Stomach (tissue), 9 donors: ENCODE results near the gene CDC27. TPM values are rescaled to one million over a fixed set of nuclear protein-coding genes. Genes with fewer than 3 reads are reported as not detected.
A peak's percentile ranks its signal among the peaks of the same experiment; 100 is the strongest.
"Not testable (repeated sequence)": the region's sequence is repeated elsewhere in the genome, so short reads cannot be mapped to it uniquely, and the experiment has no call there.

Experiments used
- DNase-seq, 2 donors: peaks; one replicate each; pipeline versions ENCODE4 v3.0.0 to v3.0.0-alpha.2; 2013 to 2019
- H3K27ac ChIP-seq, 5 donors: fragments of 200-600 bp in 4 of 5; sonication (generic) in 4 of 5; one replicate each; pipeline ENCODE4 v1.5.1; 2013 to 2019; ENCODE audit warnings: mild to moderate bottlenecking in 1 of 5, moderate library complexity in 1 of 5
- H3K27me3 ChIP-seq, 3 donors: fragments of 200-600 bp; sonication (generic); one replicate each; pipeline ENCODE4 v1.5.1; 2017 to 2019; ENCODE audit warnings: mixed run types in 1 of 3
- H3K36me3 ChIP-seq, 4 donors: fragments of 200-600 bp; sonication (generic); 1 replicate in 3 of 4; 2 replicates in 1 of 4; pipeline ENCODE4 v1.5.1; 2016 to 2019
- H3K4me1 ChIP-seq, 4 donors: fragments of 200-600 bp; sonication (generic); one replicate each; pipeline ENCODE4 v1.5.1; 2016 to 2019
- H3K4me3 ChIP-seq, 4 donors: fragments of 200-600 bp; sonication (generic) in 3 of 4; one replicate each; pipeline ENCODE4 v1.5.1; 2016 to 2019; ENCODE audit warnings: mild to moderate bottlenecking in 1 of 4
- H3K9me3 ChIP-seq, 4 donors: fragments of 200-600 bp; sonication (generic); one replicate each; pipeline ENCODE4 v1.5.1; 2016 to 2019
- EP300 ChIP-seq: sonication (generic); formaldehyde crosslinking; IDR thresholded peaks from one replicate; pipeline ENCODE4 v1.6.1; 2017; ENCODE audit warnings: antibody characterized with exemption
- POLR2A ChIP-seq, 4 donors: fragments of 450-650 bp; IDR thresholded peaks; one replicate each; pipeline ENCODE4 v1.6.1; 2016; ENCODE audit warnings: antibody characterized with exemption in 4 of 4, control low read depth in 2 of 4, mild to moderate bottlenecking in 1 of 4, moderate library complexity in 1 of 4
- POLR2AphosphoS5 ChIP-seq, 3 donors: sonication (generic); formaldehyde crosslinking; IDR thresholded peaks; one replicate each; pipeline ENCODE4 v1.6.1; 2016; ENCODE audit warnings: antibody characterized with exemption in 3 of 3
- WGBS, 5 donors: extraction: QIAGEN DNeasy Blood & Tissue Kit in 3 of 5; methylation state at CpG; one replicate each; pipeline versions ENCODE4 v1.1.5 to v1.1.7; 2013 to 2018; 5-methylcytosine and 5-hydroxymethylcytosine counted together
- intact Hi-C: fragments of 100-400 bp; cut with DNase I; formaldehyde crosslinking; loops from one replicate; pipeline ENCODE4 v1.15.1; 2023; ENCODE audit warnings: low total_unique reads
- polyA plus RNA-seq, 3 donors: library from polyadenylated mRNA; stranded (reverse); fragments of 200-250 nt; gene quantifications; one replicate each; pipeline ENCODE4 v1.2.3, GENCODE V29; 2013
- total RNA-seq, 5 donors: library from RNA; depleted of rRNA; stranded (reverse); fragments of >200 nt; gene quantifications; one replicate each; pipeline versions ENCODE4 v1.1.0 to v1.2.3, GENCODE V29; 2014 to 2016
- TF ChIP-seq, protein P1 (sequence below), 7 experiments: fragments of 450-650 bp in 4 of 7; fragments of 200-600 bp in 3 of 7; sonication (generic) in 3 of 7; IDR thresholded peaks; one replicate each; pipeline ENCODE4 v1.5.1; 2016 to 2019; ENCODE audit warnings: antibody characterized with exemption in 7 of 7, control low read depth in 2 of 7, mild to moderate bottlenecking in 1 of 7
- donor health status: healthy with polysubstance abuse.
- donor health status: Bipolar disorder and iron deficiency.
- donor health status: healthy.

CDC27 gene
- total and polyA plus RNA-seq, 8 donors, result 3.2 to 104 (median 17.1) TPM

- 30 to 62% (median 44%) methylated on average over 6 of the region's 6 CpGs for WGBS, 5 donors
- DNase-seq, result peak; percentile 37 to 52
These were observed 29.9 kb upstream of the CDC27 start for GRCh38 chr17:47218896-47219430.

DNA sequence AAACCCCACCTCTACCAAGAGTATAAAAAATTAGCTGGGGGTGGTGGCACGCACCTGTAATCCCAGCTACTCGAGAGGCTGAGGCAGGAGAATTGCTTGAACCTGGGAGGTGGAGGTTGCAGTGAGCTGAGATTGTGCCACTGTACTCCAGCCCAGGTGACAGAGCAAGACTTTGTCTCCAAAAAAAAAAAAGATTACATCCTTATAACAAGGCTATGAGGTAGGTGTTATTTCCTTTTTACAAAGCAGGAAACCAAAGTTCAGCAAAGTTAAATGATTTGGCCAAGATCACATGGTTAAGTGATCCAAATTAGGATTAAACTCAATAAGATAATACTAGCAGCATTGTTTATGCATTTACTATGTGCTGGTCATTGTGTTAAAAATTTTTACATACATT, 28.2 kb upstream of the CDC27 start:
- H3K27ac ChIP-seq, H3K4me3 ChIP-seq, H3K27me3 ChIP-seq, H3K9me3 ChIP-seq, intact Hi-C loops, H3K36me3 ChIP-seq, DNase-seq: not testable (repeated sequence)
- peaks cover 0 to 25% (median 13%) of the 10 kb centered on the region in 4 donors for H3K4me1 ChIP-seq
- 69 to 92% (median 90%) methylated on average over 2 of the region's 2 CpGs for WGBS, 5 donors

More at GRCh38 chr17:47218896-47219430, 29.9 kb upstream of the CDC27 start:
- intact Hi-C loops, result no loop called here
- H3K36me3 ChIP-seq, result no peaks in the 10 kb centered on the region
- TF ChIP-seq POLR2AphosphoS5 (IDR thresholded peaks at IDR 0.05) (no peak), POLR2A (IDR thresholded peaks at IDR 0.05) (no peak), EP300 (no peak)
- TF ChIP-seq, protein P1, sequence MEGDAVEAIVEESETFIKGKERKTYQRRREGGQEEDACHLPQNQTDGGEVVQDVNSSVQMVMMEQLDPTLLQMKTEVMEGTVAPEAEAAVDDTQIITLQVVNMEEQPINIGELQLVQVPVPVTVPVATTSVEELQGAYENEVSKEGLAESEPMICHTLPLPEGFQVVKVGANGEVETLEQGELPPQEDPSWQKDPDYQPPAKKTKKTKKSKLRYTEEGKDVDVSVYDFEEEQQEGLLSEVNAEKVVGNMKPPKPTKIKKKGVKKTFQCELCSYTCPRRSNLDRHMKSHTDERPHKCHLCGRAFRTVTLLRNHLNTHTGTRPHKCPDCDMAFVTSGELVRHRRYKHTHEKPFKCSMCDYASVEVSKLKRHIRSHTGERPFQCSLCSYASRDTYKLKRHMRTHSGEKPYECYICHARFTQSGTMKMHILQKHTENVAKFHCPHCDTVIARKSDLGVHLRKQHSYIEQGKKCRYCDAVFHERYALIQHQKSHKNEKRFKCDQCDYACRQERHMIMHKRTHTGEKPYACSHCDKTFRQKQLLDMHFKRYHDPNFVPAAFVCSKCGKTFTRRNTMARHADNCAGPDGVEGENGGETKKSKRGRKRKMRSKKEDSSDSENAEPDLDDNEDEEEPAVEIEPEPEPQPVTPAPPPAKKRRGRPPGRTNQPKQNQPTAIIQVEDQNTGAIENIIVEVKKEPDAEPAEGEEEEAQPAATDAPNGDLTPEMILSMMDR (IDR thresholded peaks at IDR 0.05), result no peak
- H3K9me3 ChIP-seq, result no peaks in the 10 kb centered on the region
- H3K4me1 ChIP-seq, result peaks cover 10 to 37% (median 26%) of the 10 kb centered on the region in 4 donors
- no peak overlapping the region for H3K4me3 ChIP-seq
- no peaks in the 10 kb centered on the region for H3K27me3 ChIP-seq
- H3K27ac ChIP-seq, result peak overlapping the region in 1 of 5 donors; percentile 25

DNA sequence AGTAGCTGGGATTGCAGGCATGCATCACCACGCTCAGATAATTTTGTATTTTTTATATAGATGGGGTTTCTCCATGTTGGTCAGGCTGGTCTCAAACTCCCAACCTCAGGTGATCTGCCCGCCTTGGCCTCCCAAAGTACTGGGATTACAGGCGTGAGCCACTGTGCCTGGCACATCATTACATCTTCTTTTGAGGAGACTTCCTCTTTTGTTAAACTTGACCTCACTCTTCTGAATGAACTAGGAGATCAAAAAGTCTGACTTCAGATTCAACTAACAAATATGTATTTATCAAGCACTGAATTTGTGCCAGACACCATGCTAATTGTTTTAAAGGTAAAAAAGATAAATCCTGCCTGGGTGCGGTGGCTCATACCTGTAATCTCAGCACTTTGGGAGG, 27.7 kb upstream of the CDC27 start:
- H3K27ac ChIP-seq, H3K4me3 ChIP-seq, intact Hi-C loops, H3K27me3 ChIP-seq, H3K36me3 ChIP-seq, H3K9me3 ChIP-seq, DNase-seq: not testable (repeated sequence)
- 79 to 91% (median 86%) methylated on average over 4 of the region's 4 CpGs for WGBS, 5 donors
- peaks cover 0 to 25% (median 11%) of the 10 kb centered on the region in 4 donors for H3K4me1 ChIP-seq

GRCh38 chr17:47214931-47215330, 25.8 kb upstream of the CDC27 start:
- Histone ChIP-seq H3K4me1 (peaks cover 0 to 17% (median 7%) of the 10 kb centered on the region in 4 donors), H3K36me3 (no peaks in the 10 kb centered on the region), H3K27me3 (no peaks in the 10 kb centered on the region), H3K9me3 (no peaks in the 10 kb centered on the region), H3K4me3 (no peak overlapping the region), H3K27ac (no peak overlapping the region)
- TF ChIP-seq POLR2A (IDR thresholded peaks at IDR 0.05), result no peak
- TF ChIP-seq POLR2AphosphoS5 (IDR thresholded peaks at IDR 0.05), result no peak
- TF ChIP-seq EP300, result no peak
- TF ChIP-seq, protein P1 (IDR thresholded peaks at IDR 0.05), result no peak
- no peak for DNase-seq
- intact Hi-C loops, result no loop called here
- WGBS, 5 donors, result 87 to 92% (median 89%) methylated on average over 3 of the region's 3 CpGs

DNA sequence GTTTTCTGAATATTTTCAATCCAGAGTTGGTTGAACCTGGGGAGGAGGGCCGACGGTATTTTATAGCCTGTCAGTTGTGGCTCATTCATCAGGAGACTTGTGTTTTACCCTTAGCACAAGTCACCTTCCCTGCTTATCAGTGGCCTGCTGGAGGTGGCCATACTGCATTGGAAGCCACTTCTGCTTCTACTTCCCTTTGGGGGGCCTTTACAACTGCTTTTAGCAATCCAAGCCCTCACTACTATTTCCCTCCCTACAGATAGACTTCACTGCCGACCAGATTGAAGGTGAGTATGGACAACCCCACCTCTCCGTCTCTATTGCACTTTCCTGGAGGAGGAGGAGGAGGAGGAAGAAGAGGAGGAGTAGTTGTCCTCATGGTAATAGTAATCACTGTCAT, 24.4 kb upstream of the CDC27 start:
- intact Hi-C loops, result no loop called here
- Histone ChIP-seq H3K4me3 (no peak overlapping the region), H3K36me3 (no peaks in the 10 kb centered on the region), H3K27me3 (no peaks in the 10 kb centered on the region), H3K4me1 (peaks cover 0 to 3% (median under 1%) of the 10 kb centered on the region in 4 donors), H3K27ac (no peak overlapping the region), H3K9me3 (no peaks in the 10 kb centered on the region)
- TF ChIP-seq, protein P1 (IDR thresholded peaks at IDR 0.05), result no peak
- TF ChIP-seq POLR2A (IDR thresholded peaks at IDR 0.05) (no peak), EP300 (no peak), POLR2AphosphoS5 (IDR thresholded peaks at IDR 0.05) (no peak)
- DNase-seq, result no peak
- 76 to 86% (median 83%) methylated on average over 4 of the region's 4 CpGs for WGBS, 5 donors
